K562 (cell line): ENCODE results near the gene NINJ1. TPM values are rescaled to one million over a fixed set of nuclear protein-coding genes. Genes with fewer than 3 reads are reported as not detected.

Experiments used
- ADNP ChIP-seq: fragments of 200-800 bp; sonication (Bioruptor generic); IDR thresholded peaks from 2 replicates; pipeline ENCODE4 v1.6.1; 2016; ENCODE audit warnings: missing genetic modification characterization, missing compliant biosample characterization
- BCL6 ChIP-seq: fragments of 250-450 bp; sonication (Bioruptor Pico); IDR thresholded peaks from 2 replicates; pipeline ENCODE4 v1.4.0; 2020
- CBX8 ChIP-seq: fragments of 200-600 bp; sonication (generic); IDR thresholded peaks from 2 replicates; pipeline ENCODE4 v1.6.1; 2012; ENCODE audit warnings: borderline replicate concordance, mixed run types, low read depth, mild to moderate bottlenecking, moderate library complexity, mixed read lengths, low read length, control low read depth, inconsistent platforms; ENCODE audit not compliant: poor library complexity, severe bottlenecking; ENCODE audit errors: extremely low read depth
- CHD2 ChIP-seq: IDR thresholded peaks from 2 replicates; pipeline ENCODE4 v1.6.1; 2011; ENCODE audit warnings: low read depth, low read length
- COPS2 ChIP-seq: fragments of 450-650 bp; conservative IDR thresholded peaks from 2 replicates; pipeline ENCODE4 v1.6.1; 2016; ENCODE audit warnings: mild to moderate bottlenecking, moderate library complexity
- EGR1 ChIP-seq: fragments of 450-650 bp; conservative IDR thresholded peaks from 2 replicates; pipeline ENCODE4 v1.6.1; 2017; ENCODE audit warnings: mild to moderate bottlenecking
- FOXK1 ChIP-seq: sonication (generic); formaldehyde crosslinking; IDR thresholded peaks from 2 replicates; pipeline ENCODE4 v1.8.0; 2022; ENCODE audit warnings: missing genetic modification reagents, mild to moderate bottlenecking, borderline replicate concordance
- GATA2 ChIP-seq: sonication (generic); formaldehyde crosslinking; IDR thresholded peaks from 2 replicates; pipeline ENCODE4 v1.4.0; 2020; ENCODE audit warnings: mild to moderate bottlenecking, missing genetic modification reagents
- GATAD2A ChIP-seq: fragments of 450-650 bp; IDR thresholded peaks from 2 replicates; pipeline ENCODE4 v1.6.1; 2017
- HNRNPUL1 ChIP-seq: fragments of 200-400 bp; formaldehyde crosslinking; IDR thresholded peaks from 2 replicates; pipeline ENCODE4 v1.6.1; 2017; ENCODE audit warnings: low read length
- HOXB6 ChIP-seq: fragments of 250-450 bp; sonication (Bioruptor Pico); IDR thresholded peaks from 2 replicates; pipeline ENCODE4 v1.5.1; 2022; ENCODE audit warnings: mild to moderate bottlenecking, borderline replicate concordance
- KAT7 ChIP-seq: sonication (generic); formaldehyde crosslinking; IDR thresholded peaks from 2 replicates; pipeline ENCODE4 v1.8.0; 2022; ENCODE audit warnings: missing genetic modification reagents, mild to moderate bottlenecking, borderline replicate concordance
- MEIS2 ChIP-seq: fragments of 450-650 bp; IDR thresholded peaks from 2 replicates; pipeline ENCODE4 v1.6.1; 2014; ENCODE audit warnings: mild to moderate bottlenecking; ENCODE audit not compliant: partially characterized antibody
- SAFB ChIP-seq: fragments of 200-400 bp; formaldehyde crosslinking; IDR thresholded peaks from 2 replicates; pipeline ENCODE4 v1.6.1; 2017; ENCODE audit warnings: low read depth, low read length, borderline replicate concordance
- TFAM ChIP-seq: fragments of 250-450 bp; sonication (Bioruptor Pico); conservative IDR thresholded peaks from 2 replicates; pipeline ENCODE4 v1.5.0; 2021; ENCODE audit warnings: mild to moderate bottlenecking, moderate library complexity
- TRIM28 ChIP-seq: fragments of 450-650 bp; IDR thresholded peaks from 2 replicates; pipeline ENCODE4 v1.6.1; 2017
- ZNF197 ChIP-seq: fragments of 200-800 bp; sonication (Bioruptor generic); IDR thresholded peaks from 2 replicates; pipeline ENCODE4 v1.6.1; 2016; ENCODE audit warnings: low read depth, missing genetic modification characterization, missing compliant biosample characterization
- ZNF217 ChIP-seq: sonication (generic); formaldehyde crosslinking; IDR thresholded peaks from 2 replicates; pipeline ENCODE4 v1.8.0; 2022; ENCODE audit warnings: mild to moderate bottlenecking, missing genetic modification reagents
- ZNF316 ChIP-seq: fragments of 450-650 bp; IDR thresholded peaks from 2 replicates; pipeline ENCODE4 v1.6.1; 2016
- ZNF445 ChIP-seq: fragments of 250-450 bp; sonication (Bioruptor Pico); IDR thresholded peaks from 2 replicates; pipeline ENCODE4 v1.4.0; 2020; ENCODE audit warnings: low read depth, mild to moderate bottlenecking, moderate library complexity
- ZNF76 ChIP-seq: fragments of 250-450 bp; sonication (Bioruptor Pico); IDR thresholded peaks from 2 replicates; pipeline ENCODE4 v1.4.0; 2020; ENCODE audit warnings: mild to moderate bottlenecking, moderate library complexity, borderline replicate concordance
- polyA plus RNA-seq, 8 experiments: library from polyadenylated mRNA; depleted of rRNA in 4 of 8; stranded (reverse) in 5 of 8; unstranded in 3 of 8; fragments of >200 nt; fragmentation: Nextera tagmentation in 2 of 8; fragmentation: Illumina TruSeq in 1 of 8; extraction: Ambion mirVana in 2 of 8; extraction: Trizol in 1 of 8; gene quantifications; 2 replicates each; pipeline versions ENCODE4 v1.2.1 to v1.2.3, GENCODE V29; 2011 to 2014; ENCODE audit warnings: inconsistent platforms in 1 of 8, missing spikeins in 1 of 8
- total RNA-seq, 7 experiments: library from RNA; depleted of rRNA in 6 of 7; stranded (reverse); fragments of >200 nt in 6 of 7; fragmentation: Illumina TruSeq in 2 of 7; extraction: Trizol in 2 of 7; gene quantifications; 2 replicates each; pipeline versions ENCODE4 v1.2.1 to v1.2.3, GENCODE V29; 2011 to 2021; ENCODE audit warnings: low replicate concordance in 1 of 7
- TF ChIP-seq, protein P1 (sequence below): fragments of 250-450 bp; sonication (Bioruptor Pico); IDR thresholded peaks from 2 replicates; pipeline ENCODE4 v1.4.0; 2020; ENCODE audit warnings: mild to moderate bottlenecking
- TF ChIP-seq, protein P2 (sequence below): fragments of 200-800 bp; sonication (Bioruptor generic); IDR thresholded peaks from 2 replicates; pipeline ENCODE4 v1.6.1; 2017; ENCODE audit warnings: missing genetic modification characterization, missing compliant biosample characterization
- TF ChIP-seq, protein P3 (sequence below): fragments of 250-450 bp; sonication (Bioruptor Pico); IDR thresholded peaks from 2 replicates; pipeline ENCODE4 v1.8.0; 2021; ENCODE audit warnings: mild to moderate bottlenecking, moderate library complexity
- TF ChIP-seq, protein P4 (sequence below): sonication (generic); formaldehyde crosslinking; IDR thresholded peaks from 2 replicates; pipeline ENCODE4 v1.9.0; 2022; ENCODE audit warnings: mild to moderate bottlenecking, missing genetic modification reagents

NINJ1 gene
- total and polyA plus RNA-seq, 9 of the 15 experiments (the other 6 are each of a cell fraction or from before 2014, with no cell fraction given), result 0.13 to 8.4 (median 4.9) TPM

DNA sequence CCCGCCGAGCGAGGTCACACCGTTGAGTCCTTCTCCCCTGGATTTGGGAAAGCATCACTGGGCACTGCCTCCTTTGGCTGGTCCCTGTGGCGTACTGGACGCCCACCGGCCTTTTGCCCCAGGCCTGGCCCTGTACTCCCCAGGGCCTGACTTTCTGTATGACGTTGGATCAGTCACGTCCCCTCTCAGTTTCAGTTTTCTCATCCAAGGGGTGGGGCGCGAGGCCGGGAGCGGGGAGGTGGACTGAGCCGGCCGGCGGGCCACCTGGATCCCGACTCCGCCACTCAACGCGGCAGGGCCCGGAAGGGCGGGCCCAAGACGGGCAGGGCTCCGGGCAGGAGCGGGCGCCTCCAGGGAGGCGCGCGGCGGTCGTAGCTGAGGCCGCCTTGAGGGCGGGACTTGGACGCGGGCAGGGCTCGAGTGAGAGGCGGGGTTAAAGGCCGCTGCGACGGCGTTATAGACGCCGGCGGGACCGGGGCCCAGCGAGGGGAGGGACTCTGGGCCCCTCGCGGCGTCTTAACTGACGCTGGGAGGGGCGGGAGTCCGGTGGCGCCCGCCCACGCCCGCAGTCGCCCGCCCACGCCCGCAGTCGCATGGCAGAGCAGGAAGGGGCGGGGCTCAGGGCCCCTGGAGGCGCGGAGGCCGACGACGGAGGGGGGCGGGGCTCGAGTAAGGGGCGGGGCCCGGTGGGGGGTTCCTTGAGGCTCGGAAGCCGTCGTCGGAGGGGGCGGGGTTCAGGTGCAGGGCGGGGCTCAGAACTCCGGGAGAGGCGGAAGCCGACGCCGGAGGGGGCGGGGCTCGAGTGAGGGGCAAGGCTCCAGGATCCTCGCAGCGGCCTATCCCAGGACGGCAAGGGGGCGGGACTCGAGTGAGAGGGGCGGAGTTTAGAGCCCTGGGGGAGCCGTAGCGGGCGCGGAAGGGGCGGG is 38.6 kb downstream of the NINJ1 start (continued):
- no peak for TF ChIP-seq FOXK1 (CRISPR knock-in tag)
- TF ChIP-seq HOXB6, result no peak
- no peak for TF ChIP-seq TRIM28
- TF ChIP-seq COPS2, result no peak
- no peak for TF ChIP-seq ZNF445
- no peak for TF ChIP-seq MEIS2
- no peak for TF ChIP-seq HNRNPUL1
- TF ChIP-seq ZNF316, result no peak
- TF ChIP-seq ZNF217 (CRISPR knock-in tag), result no peak
- TF ChIP-seq, protein P1, sequence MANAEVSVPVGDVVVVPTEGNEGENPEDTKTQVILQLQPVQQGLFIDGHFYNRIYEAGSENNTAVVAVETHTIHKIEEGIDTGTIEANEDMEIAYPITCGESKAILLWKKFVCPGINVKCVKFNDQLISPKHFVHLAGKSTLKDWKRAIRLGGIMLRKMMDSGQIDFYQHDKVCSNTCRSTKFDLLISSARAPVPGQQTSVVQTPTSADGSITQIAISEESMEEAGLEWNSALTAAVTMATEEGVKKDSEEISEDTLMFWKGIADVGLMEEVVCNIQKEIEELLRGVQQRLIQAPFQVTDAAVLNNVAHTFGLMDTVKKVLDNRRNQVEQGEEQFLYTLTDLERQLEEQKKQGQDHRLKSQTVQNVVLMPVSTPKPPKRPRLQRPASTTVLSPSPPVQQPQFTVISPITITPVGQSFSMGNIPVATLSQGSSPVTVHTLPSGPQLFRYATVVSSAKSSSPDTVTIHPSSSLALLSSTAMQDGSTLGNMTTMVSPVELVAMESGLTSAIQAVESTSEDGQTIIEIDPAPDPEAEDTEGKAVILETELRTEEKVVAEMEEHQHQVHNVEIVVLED (CRISPR knock-in tag), result peak; percentile 73; the same call in 1 of the 2 replicates
- TF ChIP-seq ADNP (tag), result no peak
- peak; percentile 88 for TF ChIP-seq EGR1
- 0 out of 2 replicates have a peak, but pooled peaks have one; percentile 29 for TF ChIP-seq GATAD2A
- TF ChIP-seq CHD2, result no peak
- no peak for TF ChIP-seq BCL6
- no peak for TF ChIP-seq CBX8
- TF ChIP-seq GATA2 (CRISPR knock-in tag), result no peak
- no peak for TF ChIP-seq KAT7 (CRISPR knock-in tag)
- TF ChIP-seq SAFB, result no peak
- TF ChIP-seq, protein P2, sequence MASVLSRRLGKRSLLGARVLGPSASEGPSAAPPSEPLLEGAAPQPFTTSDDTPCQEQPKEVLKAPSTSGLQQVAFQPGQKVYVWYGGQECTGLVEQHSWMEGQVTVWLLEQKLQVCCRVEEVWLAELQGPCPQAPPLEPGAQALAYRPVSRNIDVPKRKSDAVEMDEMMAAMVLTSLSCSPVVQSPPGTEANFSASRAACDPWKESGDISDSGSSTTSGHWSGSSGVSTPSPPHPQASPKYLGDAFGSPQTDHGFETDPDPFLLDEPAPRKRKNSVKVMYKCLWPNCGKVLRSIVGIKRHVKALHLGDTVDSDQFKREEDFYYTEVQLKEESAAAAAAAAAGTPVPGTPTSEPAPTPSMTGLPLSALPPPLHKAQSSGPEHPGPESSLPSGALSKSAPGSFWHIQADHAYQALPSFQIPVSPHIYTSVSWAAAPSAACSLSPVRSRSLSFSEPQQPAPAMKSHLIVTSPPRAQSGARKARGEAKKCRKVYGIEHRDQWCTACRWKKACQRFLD, result no peak
- peak; percentile 73; the same call in 1 of the 2 replicates for TF ChIP-seq ZNF76 (CRISPR knock-in tag)
- TF ChIP-seq, protein P3, sequence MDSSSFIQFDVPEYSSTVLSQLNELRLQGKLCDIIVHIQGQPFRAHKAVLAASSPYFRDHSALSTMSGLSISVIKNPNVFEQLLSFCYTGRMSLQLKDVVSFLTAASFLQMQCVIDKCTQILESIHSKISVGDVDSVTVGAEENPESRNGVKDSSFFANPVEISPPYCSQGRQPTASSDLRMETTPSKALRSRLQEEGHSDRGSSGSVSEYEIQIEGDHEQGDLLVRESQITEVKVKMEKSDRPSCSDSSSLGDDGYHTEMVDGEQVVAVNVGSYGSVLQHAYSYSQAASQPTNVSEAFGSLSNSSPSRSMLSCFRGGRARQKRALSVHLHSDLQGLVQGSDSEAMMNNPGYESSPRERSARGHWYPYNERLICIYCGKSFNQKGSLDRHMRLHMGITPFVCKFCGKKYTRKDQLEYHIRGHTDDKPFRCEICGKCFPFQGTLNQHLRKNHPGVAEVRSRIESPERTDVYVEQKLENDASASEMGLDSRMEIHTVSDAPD (CRISPR knock-in tag), result no peak
- TF ChIP-seq, protein P4, sequence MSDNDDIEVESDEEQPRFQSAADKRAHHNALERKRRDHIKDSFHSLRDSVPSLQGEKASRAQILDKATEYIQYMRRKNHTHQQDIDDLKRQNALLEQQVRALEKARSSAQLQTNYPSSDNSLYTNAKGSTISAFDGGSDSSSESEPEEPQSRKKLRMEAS (CRISPR knock-in tag), result 0 out of 2 replicates have a peak, but pooled peaks have one; percentile 28
- no peak for TF ChIP-seq TFAM (CRISPR knock-in tag)
- TF ChIP-seq ZNF197 (CRISPR knock-in tag), result no peak
